Stimulated activated naive B cell treated with anti-CD40 and anti-IgM and Interleukin-4, amounts not matched to agents 10 μg/mL and 1 μg/mL and 100 μg/mL, for 72 hours (primary cell): Measurements from ENCODE around the gene KCNK7.

Experiments used
- ATAC-seq, 2 donors: fragments of 150-1000 bp; cut with Tn5 transposase; replicated peaks; 2 replicates each; pipeline ENCODE4 v1.10.0; 2021; ENCODE audit warnings: moderate library complexity in 1 of 2
- DNase-seq: peaks from one replicate; pipeline ENCODE4 v3.0.0; 2021
- H3K27ac Mint-ChIP-seq: one replicate; pipeline ENCODE4 v1.8.0; 2022; ENCODE audit warnings: mild to moderate bottlenecking, mixed read lengths
- H3K27me3 Mint-ChIP-seq, 2 donors: one replicate each; pipeline ENCODE4 v1.8.0; 2022; ENCODE audit warnings: mixed read lengths in 2 of 2
- H3K36me3 Mint-ChIP-seq, 2 donors: one replicate each; pipeline ENCODE4 v1.8.0; 2022; ENCODE audit warnings: mixed read lengths in 2 of 2, mild to moderate bottlenecking in 1 of 2
- H3K4me1 Mint-ChIP-seq, 2 donors: one replicate each; pipeline ENCODE4 v1.8.0; 2022; ENCODE audit warnings: mixed read lengths in 2 of 2, mild to moderate bottlenecking in 1 of 2
- H3K4me3 Mint-ChIP-seq, 2 donors: one replicate each; pipeline ENCODE4 v1.8.0; 2022; ENCODE audit warnings: mild to moderate bottlenecking in 2 of 2, mixed read lengths in 2 of 2, moderate library complexity in 1 of 2
- H3K9me3 Mint-ChIP-seq, 2 donors: one replicate each; pipeline ENCODE4 v1.8.0; 2022; ENCODE audit warnings: mixed read lengths in 2 of 2, mild to moderate bottlenecking in 1 of 2

KCNK7 gene

GRCh38 chr11:65551572-65552387 lies 43.8 kb downstream of the KCNK7 start:
- ATAC-seq (peak; percentile 80 to 87), DNase-seq (peak; percentile 71)
- Mint-ChIP-seq H3K9me3 (no peaks in the 10 kb centered on the region), H3K27me3 (no peaks in the 10 kb centered on the region), H3K27ac (peak overlapping the region; percentile 76), H3K4me1 (peaks cover 51 to 70% of the 10 kb centered on the region in 2 donors), H3K4me3 (peak overlapping the region in 1 of 2 donors; percentile 5), H3K36me3 (peaks cover 7 to 12% of the 10 kb centered on the region in 2 donors)

- Mint-ChIP-seq H3K4me3 (peak overlapping the region in 1 of 2 donors; percentile 4), H3K36me3 (peaks cover 13% of the 10 kb centered on the region in 2 donors), H3K27ac (no peak overlapping the region), H3K9me3 (no peaks in the 10 kb centered on the region), H3K27me3 (no peaks in the 10 kb centered on the region), H3K4me1 (peaks cover 58 to 71% of the 10 kb centered on the region in 2 donors)
- no peak for ATAC-seq
- DNase-seq: no peak
Observed at GRCh38 chr11:65549096-65549495, 46.5 kb downstream of the KCNK7 start.

DNA sequence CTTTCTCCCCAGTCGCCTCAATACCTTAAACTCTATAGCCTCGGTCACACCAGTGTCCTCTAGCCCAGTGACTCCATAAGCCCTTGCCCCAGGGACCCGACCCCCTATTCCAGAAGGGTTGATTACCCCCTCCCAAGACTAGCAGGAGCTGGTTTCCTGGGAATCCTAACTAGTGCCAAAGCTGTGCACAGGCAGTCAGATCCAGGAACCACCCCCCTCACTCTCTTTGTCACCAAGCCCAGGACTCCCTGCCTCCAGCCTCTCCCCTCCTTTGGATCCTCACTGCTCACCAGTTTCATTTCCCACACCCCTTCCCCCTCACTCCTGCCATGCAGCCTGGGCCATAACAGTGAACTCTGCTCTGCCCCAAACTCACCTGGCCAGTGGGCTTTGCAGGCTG lies 47.2 kb downstream of the KCNK7 start:
- H3K27me3 Mint-ChIP-seq: no peaks in the 10 kb centered on the region
- peak overlapping the region; percentile 53 to 62 for H3K4me3 Mint-ChIP-seq
- H3K36me3 Mint-ChIP-seq: peaks cover 13 to 15% of the 10 kb centered on the region in 2 donors
- no peak for ATAC-seq
- H3K4me1 Mint-ChIP-seq: peaks cover 62 to 74% of the 10 kb centered on the region in 2 donors
- peak overlapping the region; percentile 32 for H3K27ac Mint-ChIP-seq
- H3K9me3 Mint-ChIP-seq: no peaks in the 10 kb centered on the region
- DNase-seq: no peak

GRCh38 chr11:65547446-65548125 lies 48.0 kb downstream of the KCNK7 start:
- peaks cover 61 to 72% of the 10 kb centered on the region in 2 donors for H3K4me1 Mint-ChIP-seq
- no peaks in the 10 kb centered on the region for H3K27me3 Mint-ChIP-seq
- peaks cover 17 to 20% of the 10 kb centered on the region in 2 donors for H3K36me3 Mint-ChIP-seq
- ATAC-seq (no peak), DNase-seq (no peak)
- peak overlapping the region; percentile 32 for H3K27ac Mint-ChIP-seq
- H3K9me3 Mint-ChIP-seq: no peaks in the 10 kb centered on the region
- peak overlapping the region; percentile 53 to 62 for H3K4me3 Mint-ChIP-seq

DNA sequence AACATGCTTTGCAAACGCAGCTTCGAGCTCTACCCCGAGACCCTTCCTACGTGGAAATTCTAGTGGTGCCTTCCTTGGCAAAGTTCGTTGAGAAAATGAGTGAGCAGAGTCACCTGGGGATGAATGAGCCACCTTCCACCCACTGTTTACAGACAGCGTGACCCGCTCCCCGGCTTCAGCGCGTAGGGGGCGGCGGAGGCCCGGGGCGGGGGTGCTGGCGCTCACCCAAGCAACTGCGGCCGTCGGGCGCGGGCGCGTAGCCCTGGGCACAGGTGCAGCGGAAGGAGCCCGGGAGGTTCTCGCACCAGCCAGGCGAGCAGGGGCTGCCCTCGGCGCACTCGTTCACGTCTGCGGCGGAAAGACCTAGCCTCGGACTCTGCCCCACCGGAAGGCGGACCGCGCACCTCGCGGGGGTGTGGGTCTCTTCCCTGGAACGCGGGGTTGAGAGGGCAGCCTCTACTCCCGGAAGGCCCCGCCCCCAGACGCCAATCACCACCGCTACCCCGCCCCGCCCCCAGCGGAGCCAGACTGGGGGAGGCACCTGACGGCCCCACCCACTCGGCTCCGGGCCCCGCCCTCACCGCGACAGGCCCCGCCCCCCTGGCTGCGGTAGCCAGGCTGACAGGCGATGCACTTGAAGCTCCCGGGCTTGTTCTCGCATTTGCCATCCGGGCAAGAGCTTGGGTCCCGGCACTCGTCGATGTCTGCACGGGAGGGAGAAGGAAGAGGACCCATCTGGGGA lies 49.2 kb downstream of the KCNK7 start:
- Mint-ChIP-seq H3K36me3 (peaks cover 16 to 18% of the 10 kb centered on the region in 2 donors), H3K27ac (peak overlapping the region; percentile 92), H3K27me3 (no peaks in the 10 kb centered on the region), H3K9me3 (no peaks in the 10 kb centered on the region), H3K4me3 (peak overlapping the region; percentile 80 to 83), H3K4me1 (peaks cover 54 to 72% of the 10 kb centered on the region in 2 donors)
- peak; percentile 95 for DNase-seq
- peak; percentile 88 to 92 for ATAC-seq

- Mint-ChIP-seq H3K4me3 (peak overlapping the region; percentile 80 to 83), H3K9me3 (no peaks in the 10 kb centered on the region), H3K36me3 (peaks cover 14 to 16% of the 10 kb centered on the region in 2 donors), H3K27ac (peak overlapping the region; percentile 82), H3K4me1 (peaks cover 54 to 72% of the 10 kb centered on the region in 2 donors), H3K27me3 (no peaks in the 10 kb centered on the region)
- ATAC-seq (peak in 1 of 2 donors; percentile 0), DNase-seq (no peak)
Observed at GRCh38 chr11:65545853-65546216, 49.8 kb downstream of the KCNK7 start.
